Activated CD8-positive, alpha-beta memory T cell treated with anti-CD3 and anti-CD28 coated beads, Interleukin-2, amount 10 ng/mL, durations not matched to agents 7 days and 5 days (primary cell): ENCODE data around the gene FCN2. TPM values are rescaled to one million over a fixed set of nuclear protein-coding genes. Genes with fewer than 3 reads are reported as not detected.

ENCODE experiments used
- ATAC-seq: fragments of 150-1000 bp; cut with Tn5 transposase; one replicate; pipeline ENCODE4 v1.10.0; 2021; ENCODE audit warnings: moderate library complexity
- CTCF ChIA-PET: fragments of 350-600 bp; sonication (Branson Sonifier 250); formaldehyde crosslinking; loops from one replicate; lab custom pipeline; 2021; ENCODE audit warnings: antibody characterized with exemption; lab: Charles Lee
- DNase-seq: peaks from one replicate; pipeline ENCODE4 v3.0.0-alpha.2; 2020
- H3K27ac Mint-ChIP-seq: one replicate; pipeline ENCODE4 v1.8.0; 2021; ENCODE audit warnings: mild to moderate bottlenecking, mixed read lengths
- H3K27me3 Mint-ChIP-seq: one replicate; pipeline ENCODE4 v1.8.0; 2021; ENCODE audit warnings: mixed read lengths
- H3K36me3 Mint-ChIP-seq: one replicate; pipeline ENCODE4 v1.8.0; 2021; ENCODE audit warnings: mild to moderate bottlenecking, mixed read lengths
- H3K4me1 Mint-ChIP-seq: one replicate; pipeline ENCODE4 v1.8.0; 2021; ENCODE audit warnings: mixed read lengths
- H3K4me3 Mint-ChIP-seq: one replicate; pipeline ENCODE4 v1.8.0; 2021; ENCODE audit warnings: mild to moderate bottlenecking, moderate library complexity, mixed read lengths
- H3K9me3 Mint-ChIP-seq: one replicate; pipeline ENCODE4 v1.8.0; 2022; ENCODE audit warnings: low read depth, mixed read lengths
- microRNA-seq: library from miRNA; unstranded; fragments of <30 nt; microRNA quantifications from one replicate; pipeline ENCODE4 v1.2.0, GENCODE V29; 2022
- total RNA-seq, 2 experiments: library from RNA; stranded (reverse); gene quantifications; one replicate each; pipeline ENCODE4 v1.2.3, GENCODE V29; 2021

Gene FCN2
- total RNA-seq, 2 experiments from 2014 or later = not detected

DNA sequence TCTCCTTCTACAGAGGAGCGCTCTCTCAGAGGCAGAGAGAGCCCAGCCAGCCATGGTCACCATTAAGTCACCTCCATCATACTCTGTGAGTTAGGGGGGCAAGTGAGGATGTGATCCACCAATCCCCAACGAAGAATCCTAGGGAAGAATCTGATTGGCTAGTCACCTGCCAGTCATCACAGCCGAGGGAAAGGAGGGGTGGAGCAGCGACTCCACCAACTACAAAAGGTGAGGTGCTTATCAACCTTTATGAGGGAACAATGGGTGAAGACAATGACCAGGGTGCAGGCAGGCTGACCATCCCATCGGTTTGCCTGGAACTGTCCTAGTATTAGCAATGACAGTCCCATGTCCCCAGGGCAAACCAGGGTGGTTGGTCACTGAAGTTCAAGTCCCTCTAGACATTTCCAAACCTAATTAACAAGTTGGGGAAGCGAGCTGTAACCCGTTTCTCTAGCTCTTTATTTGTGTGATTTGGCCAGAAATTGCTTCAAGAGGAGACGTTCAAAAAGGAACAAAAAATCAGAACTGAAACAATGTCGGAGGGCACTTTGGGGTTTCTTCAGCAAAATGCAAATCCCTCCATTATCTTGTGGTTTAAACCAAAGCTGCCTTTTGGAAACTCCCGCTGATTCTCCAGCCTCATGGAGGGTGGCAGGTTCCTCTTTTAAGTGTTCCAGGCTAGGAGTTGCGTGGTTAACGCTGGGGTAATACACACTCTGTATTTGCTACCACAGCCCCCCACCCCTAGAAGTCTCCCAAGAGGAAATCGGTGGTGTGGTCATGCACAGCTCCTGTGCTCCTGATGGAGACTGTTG is 55.9 kb downstream of the FCN2 start:
- Mint-ChIP-seq H3K27me3 (no peaks in the 10 kb centered on the region), H3K9me3 (no peaks in the 10 kb centered on the region), H3K4me1 (no peaks in the 10 kb centered on the region), H3K27ac (no peak overlapping the region), H3K4me3 (no peak overlapping the region), H3K36me3 (no peaks in the 10 kb centered on the region)
- DNase-seq = no peak
- CTCF ChIA-PET = no interaction called here
- ATAC-seq = no peak

Small RNA genes within 50 kb of the gene (microRNA-seq; reads per million reads assigned to microRNA genes)
- gene MIR3689A = not detected
- gene MIR3689B = not detected
- gene MIR3689C = not detected
- not detected for gene MIR3689D1
- gene MIR3689D2 = not detected
- not detected for gene MIR3689E
- not detected for gene MIR3689F

Other genes with a start within 250 kb of the FCN2 start
- gene COL5A1, start 239.0 kb upstream of the FCN2 start, total RNA-seq = under 1 TPM; 0.09 to 0.16 TPM
- gene FCN1, start 37.1 kb downstream of the FCN2 start, total RNA-seq = not detected
- gene OLFM1, start 206.9 kb downstream of the FCN2 start, total RNA-seq = under 1 TPM in 1 of 2 experiments, not detected in 1; 0.30 TPM